Body of pancreas (tissue), 4 donors: ENCODE measurements around the gene ABHD12B.

ENCODE experiments used
- POLR2A ChIP-seq, 3 donors: fragments of 450-650 bp; IDR thresholded peaks; one replicate each; pipeline ENCODE4 v1.6.1; 2016; ENCODE audit warnings: antibody characterized with exemption in 3 of 3, mild to moderate bottlenecking in 2 of 3
- TF ChIP-seq, protein P1 (sequence below), 7 experiments: fragments of 450-650 bp in 4 of 7; fragments of 200-600 bp in 3 of 7; sonication (generic) in 3 of 7; IDR thresholded peaks; one replicate each; pipeline ENCODE4 v1.5.1; 2016 to 2019; ENCODE audit warnings: antibody characterized with exemption in 7 of 7

DNA sequence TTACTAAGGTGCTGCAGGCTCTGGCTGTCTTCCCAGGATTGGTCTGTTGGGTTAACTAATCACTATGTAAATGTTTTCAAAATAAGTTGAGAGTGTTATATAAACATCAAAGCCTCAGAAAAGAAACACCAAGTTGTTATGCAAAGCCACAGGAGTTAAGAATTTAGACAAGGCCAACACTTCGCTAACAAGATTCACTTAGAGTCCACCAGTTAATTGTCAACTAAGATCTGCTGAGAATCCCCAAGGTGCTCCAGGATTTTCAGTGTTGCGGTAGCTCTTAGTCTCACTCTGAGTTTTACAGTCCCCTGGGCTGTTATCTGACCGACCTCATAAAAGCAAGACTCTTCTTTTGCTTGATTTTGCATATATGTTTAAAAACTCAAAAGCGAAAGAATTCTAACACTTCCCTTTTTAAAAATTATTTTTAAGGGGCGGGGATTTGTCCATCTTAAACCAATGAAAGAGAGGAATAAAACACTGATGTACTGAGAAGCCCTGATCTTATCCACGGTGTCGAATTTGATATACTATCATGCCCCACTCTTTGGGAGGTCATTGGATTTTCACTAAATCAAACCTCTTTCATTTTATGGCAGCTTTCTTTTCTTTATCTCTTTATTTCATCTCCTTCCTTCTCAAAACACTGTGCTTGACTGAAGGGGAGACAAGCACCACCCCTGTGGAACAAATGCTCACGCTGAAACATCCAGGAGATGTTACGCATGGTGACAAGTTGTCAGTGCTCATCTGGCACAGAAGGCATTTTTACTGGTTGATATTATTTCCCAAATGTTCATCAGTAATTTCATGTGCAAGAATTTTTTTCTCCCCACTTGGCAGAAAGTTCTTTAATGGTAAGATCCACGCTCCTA lies 47.9 kb upstream of the ABHD12B start:
- no peak for TF ChIP-seq POLR2A (IDR thresholded peaks at IDR 0.05)
- TF ChIP-seq, protein P1, sequence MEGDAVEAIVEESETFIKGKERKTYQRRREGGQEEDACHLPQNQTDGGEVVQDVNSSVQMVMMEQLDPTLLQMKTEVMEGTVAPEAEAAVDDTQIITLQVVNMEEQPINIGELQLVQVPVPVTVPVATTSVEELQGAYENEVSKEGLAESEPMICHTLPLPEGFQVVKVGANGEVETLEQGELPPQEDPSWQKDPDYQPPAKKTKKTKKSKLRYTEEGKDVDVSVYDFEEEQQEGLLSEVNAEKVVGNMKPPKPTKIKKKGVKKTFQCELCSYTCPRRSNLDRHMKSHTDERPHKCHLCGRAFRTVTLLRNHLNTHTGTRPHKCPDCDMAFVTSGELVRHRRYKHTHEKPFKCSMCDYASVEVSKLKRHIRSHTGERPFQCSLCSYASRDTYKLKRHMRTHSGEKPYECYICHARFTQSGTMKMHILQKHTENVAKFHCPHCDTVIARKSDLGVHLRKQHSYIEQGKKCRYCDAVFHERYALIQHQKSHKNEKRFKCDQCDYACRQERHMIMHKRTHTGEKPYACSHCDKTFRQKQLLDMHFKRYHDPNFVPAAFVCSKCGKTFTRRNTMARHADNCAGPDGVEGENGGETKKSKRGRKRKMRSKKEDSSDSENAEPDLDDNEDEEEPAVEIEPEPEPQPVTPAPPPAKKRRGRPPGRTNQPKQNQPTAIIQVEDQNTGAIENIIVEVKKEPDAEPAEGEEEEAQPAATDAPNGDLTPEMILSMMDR (IDR thresholded peaks at IDR 0.05): no peak
